ENCODE results near the gene ZGRF1. TPM values are rescaled to one million over a fixed set of nuclear protein-coding genes. Genes with fewer than 3 reads are reported as not detected.
"Not testable (repeated sequence)": the region's sequence is repeated elsewhere in the genome, so short reads cannot be mapped to it uniquely, and the experiment has no call there.

Gene ZGRF1
- polyA plus RNA-seq, 2 of the 4 experiments (the other 2 are of a cell fraction) = 5.4 to 7.4 TPM

DNA sequence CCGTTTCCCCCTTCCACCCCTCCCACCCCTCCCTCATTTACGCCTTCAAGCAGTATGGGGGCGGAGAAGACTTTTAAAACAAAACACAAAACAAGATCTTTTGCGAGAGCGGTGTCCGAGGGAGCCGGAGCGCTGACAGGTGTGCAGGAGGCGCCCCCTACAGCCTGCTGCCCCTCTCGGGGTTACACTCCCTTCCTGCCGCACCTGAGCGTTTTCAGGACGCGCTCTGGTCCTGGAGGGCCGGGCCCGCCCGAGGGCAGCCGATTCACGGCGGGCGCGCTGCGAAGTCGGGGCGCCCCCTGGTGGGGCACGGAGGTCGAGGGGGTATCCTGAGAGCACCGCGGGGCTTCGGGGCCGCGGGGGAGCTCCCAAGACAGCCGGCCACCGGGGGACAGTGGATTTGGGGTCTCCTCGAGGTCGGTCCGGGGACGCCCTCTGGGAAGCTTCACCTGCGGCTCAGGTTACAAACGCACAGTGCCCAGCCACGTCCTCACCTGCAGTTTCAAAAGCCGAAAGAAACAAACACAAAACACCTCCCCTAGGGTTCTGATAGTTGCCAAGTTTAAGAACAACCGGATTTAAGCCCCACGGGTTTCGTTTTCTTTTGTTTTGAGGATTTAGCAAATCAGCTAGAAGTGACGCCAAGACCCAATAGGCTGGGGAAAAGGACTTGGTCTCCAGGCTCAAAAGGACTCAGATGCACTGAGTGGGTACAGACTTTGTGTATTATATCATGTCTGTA, 112.8 kb downstream of the ZGRF1 start:
- DNase-seq (ENCODE audit: low read depth in 1 of 2, low spot score in 1 of 2) = peak; percentile 30 to 54
- H3K9me3 ChIP-seq = peaks cover 12% of the 10 kb centered on the region
- ChIA-PET CTCF (interaction anchor here (0.5 to 4.7 kb wide), 33 partner anchors 9 to 425 kb away, joined by 3 to 36 read pairs (median 3); partner anchors contain the start of gene TIFA), POLR2A (no interaction called here)
- H3K27ac ChIP-seq = peak overlapping the region in 1 of 2 experiments; percentile 41; a peak in 1 of 6 replicates
- H3K4me2 ChIP-seq = peak overlapping the region; percentile 96
- FAIRE-seq = no peak
- TF ChIP-seq, protein P1, sequence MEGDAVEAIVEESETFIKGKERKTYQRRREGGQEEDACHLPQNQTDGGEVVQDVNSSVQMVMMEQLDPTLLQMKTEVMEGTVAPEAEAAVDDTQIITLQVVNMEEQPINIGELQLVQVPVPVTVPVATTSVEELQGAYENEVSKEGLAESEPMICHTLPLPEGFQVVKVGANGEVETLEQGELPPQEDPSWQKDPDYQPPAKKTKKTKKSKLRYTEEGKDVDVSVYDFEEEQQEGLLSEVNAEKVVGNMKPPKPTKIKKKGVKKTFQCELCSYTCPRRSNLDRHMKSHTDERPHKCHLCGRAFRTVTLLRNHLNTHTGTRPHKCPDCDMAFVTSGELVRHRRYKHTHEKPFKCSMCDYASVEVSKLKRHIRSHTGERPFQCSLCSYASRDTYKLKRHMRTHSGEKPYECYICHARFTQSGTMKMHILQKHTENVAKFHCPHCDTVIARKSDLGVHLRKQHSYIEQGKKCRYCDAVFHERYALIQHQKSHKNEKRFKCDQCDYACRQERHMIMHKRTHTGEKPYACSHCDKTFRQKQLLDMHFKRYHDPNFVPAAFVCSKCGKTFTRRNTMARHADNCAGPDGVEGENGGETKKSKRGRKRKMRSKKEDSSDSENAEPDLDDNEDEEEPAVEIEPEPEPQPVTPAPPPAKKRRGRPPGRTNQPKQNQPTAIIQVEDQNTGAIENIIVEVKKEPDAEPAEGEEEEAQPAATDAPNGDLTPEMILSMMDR (IDR thresholded peaks at IDR 0.05) = peak; percentile 72
- no peak for TF ChIP-seq POLR2AphosphoS2 (conservative IDR thresholded peaks at IDR 0.05; ENCODE audit: low read length)
- TF ChIP-seq ZSCAN20 (CRISPR knock-in tag; IDR thresholded peaks at IDR 0.05) = no peak
- TF ChIP-seq RAD21 (conservative IDR thresholded peaks at IDR 0.05 in 1 of 2, IDR thresholded peaks at IDR 0.05 in 1 of 2) = peak; percentile 59 to 79
- TF ChIP-seq EP300 (IDR thresholded peaks at IDR 0.05) = no peak
- TF ChIP-seq BHLHE40 (IDR thresholded peaks at IDR 0.05; ENCODE audit: low read depth, low read length) = no peak
- peak; percentile 80 for TF ChIP-seq SMC3 (IDR thresholded peaks at IDR 0.05)
- no peak for TF ChIP-seq JUN (IDR thresholded peaks at IDR 0.05)
- no peak for TF ChIP-seq CHD2 (IDR thresholded peaks at IDR 0.05; ENCODE audit: low read length, partially characterized antibody)
- no peak for TF ChIP-seq JUNB (IDR thresholded peaks at IDR 0.05)
- no peak for TF ChIP-seq ESRRA (IDR thresholded peaks at IDR 0.05; ENCODE audit: borderline replicate concordance, low read length)
- WGBS (ENCODE audit: missing lambda C conversion rate) = 9% methylated on average over 12 of the region's 46 CpGs
- ATAC-seq = peak; percentile 89 to 97
- no peaks in the 10 kb centered on the region for H3K4me1 ChIP-seq
- H3K4me3 ChIP-seq = peak overlapping the region; percentile 55

DNA sequence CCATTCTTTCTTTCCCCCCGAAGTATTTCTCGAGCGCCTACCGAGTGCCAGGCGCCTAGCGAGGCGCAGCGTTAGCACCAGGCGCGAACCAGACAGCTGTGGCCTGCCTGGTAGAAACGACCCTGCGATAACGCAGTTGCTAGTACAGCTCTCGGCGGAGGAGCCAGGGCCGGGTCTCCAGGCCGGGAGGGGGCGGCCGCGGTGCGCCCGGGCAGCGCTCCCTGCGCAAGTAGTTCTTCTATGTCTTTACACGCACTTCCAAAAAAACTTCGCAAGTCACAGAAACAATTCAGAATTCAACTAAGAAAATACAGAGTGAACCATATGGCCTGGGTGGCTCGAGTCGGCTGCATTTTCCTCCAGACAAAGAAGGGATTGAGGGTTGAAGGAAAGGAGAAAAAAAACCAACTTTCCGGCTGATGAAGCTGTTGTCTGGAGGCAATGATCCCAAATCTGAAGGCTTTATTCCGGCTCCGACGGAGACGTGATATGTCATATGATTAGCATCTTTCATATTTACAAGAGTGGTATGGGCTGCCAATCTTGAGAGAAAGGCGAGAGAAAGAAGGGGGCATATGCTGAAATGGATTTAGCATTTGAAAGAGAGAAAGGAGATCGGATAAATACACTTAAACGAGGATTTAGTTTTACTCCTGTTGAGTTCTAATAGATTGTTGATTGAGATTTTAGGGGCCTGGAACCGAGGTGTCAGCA, 113.5 kb downstream of the ZGRF1 start:
- peak overlapping the region; percentile 96 for H3K4me2 ChIP-seq
- POLR2A ChIA-PET = no interaction called here
- CTCF ChIA-PET = interaction anchor here (0.6 to 4.7 kb wide), 10 partner anchors 11 to 384 kb away, joined by 3 to 36 read pairs (median 3); no protein-coding TSS in a partner anchor
- FAIRE-seq (no peak), DNase-seq (ENCODE audit: low read depth in 1 of 2, low spot score in 1 of 2) (peak in 1 of 2 experiments; percentile 22), ATAC-seq (peak; percentile 35 to 69; a peak in 4 of 6 replicates)
- peak overlapping the region; percentile 55 for H3K4me3 ChIP-seq
- no peaks in the 10 kb centered on the region for H3K4me1 ChIP-seq
- 65% methylated on average over 36 of the region's 37 CpGs for WGBS (ENCODE audit: missing lambda C conversion rate)
- TF ChIP-seq GATA3 (IDR thresholded peaks at IDR 0.05; ENCODE audit: borderline replicate concordance) (no peak), ESRRA (IDR thresholded peaks at IDR 0.05; ENCODE audit: borderline replicate concordance, low read length) (no peak), TP53 (CRISPR knock-in tag; IDR thresholded peaks at IDR 0.05) (no peak), NFE2L2 (conservative IDR thresholded peaks at IDR 0.05; ENCODE audit: low read length) (no peak), ZNF302 (CRISPR knock-in tag; IDR thresholded peaks at IDR 0.05) (no peak), RFX5 (IDR thresholded peaks at IDR 0.05) (no peak)
- TF ChIP-seq, protein P2, sequence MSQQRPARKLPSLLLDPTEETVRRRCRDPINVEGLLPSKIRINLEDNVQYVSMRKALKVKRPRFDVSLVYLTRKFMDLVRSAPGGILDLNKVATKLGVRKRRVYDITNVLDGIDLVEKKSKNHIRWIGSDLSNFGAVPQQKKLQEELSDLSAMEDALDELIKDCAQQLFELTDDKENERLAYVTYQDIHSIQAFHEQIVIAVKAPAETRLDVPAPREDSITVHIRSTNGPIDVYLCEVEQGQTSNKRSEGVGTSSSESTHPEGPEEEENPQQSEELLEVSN (IDR thresholded peaks at IDR 0.05; ENCODE audit: borderline replicate concordance, low read depth) = no peak
- TF ChIP-seq, protein P3, sequence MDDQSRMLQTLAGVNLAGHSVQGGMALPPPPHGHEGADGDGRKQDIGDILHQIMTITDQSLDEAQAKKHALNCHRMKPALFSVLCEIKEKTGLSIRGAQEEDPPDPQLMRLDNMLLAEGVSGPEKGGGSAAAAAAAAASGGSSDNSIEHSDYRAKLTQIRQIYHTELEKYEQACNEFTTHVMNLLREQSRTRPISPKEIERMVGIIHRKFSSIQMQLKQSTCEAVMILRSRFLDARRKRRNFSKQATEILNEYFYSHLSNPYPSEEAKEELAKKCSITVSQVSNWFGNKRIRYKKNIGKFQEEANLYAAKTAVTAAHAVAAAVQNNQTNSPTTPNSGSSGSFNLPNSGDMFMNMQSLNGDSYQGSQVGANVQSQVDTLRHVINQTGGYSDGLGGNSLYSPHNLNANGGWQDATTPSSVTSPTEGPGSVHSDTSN (IDR thresholded peaks at IDR 0.05) = no peak
- TF ChIP-seq, protein P4, sequence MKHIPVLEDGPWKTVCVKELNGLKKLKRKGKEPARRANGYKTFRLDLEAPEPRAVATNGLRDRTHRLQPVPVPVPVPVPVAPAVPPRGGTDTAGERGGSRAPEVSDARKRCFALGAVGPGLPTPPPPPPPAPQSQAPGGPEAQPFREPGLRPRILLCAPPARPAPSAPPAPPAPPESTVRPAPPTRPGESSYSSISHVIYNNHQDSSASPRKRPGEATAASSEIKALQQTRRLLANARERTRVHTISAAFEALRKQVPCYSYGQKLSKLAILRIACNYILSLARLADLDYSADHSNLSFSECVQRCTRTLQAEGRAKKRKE (CRISPR knock-in tag; IDR thresholded peaks at IDR 0.05; ENCODE audit: low read depth) = no peak
- H3K27ac ChIP-seq = 0 out of 6 replicates have a peak overlapping the region, but pooled peaks of 1 of the 2 experiments have one; percentile 41
- peaks cover 12% of the 10 kb centered on the region for H3K9me3 ChIP-seq

DNA sequence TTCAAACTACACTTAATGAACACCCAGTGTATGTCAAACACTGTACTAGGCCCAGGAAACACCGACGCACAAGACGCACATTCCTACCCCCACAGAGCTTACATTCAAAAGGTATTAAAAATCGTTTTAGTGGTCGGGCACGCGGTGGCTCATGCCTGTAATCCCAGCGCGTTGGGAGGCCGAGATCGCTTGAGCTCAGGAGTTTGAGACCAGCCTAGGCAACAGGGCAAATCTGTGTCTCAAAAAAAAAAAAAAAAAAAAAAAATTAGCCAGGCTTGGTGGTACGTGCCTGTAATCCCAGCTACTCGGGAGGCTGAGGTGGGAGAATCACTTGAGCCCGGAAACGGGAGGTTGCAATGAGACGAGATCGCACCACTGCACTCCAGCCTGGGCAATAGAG, 114.3 kb downstream of the ZGRF1 start:
- POLR2A ChIA-PET; H3K4me2 ChIP-seq; DNase-seq (ENCODE audit: low read depth in 1 of 2, low spot score in 1 of 2); H3K4me1 ChIP-seq; H3K4me3 ChIP-seq; FAIRE-seq; ATAC-seq; H3K27ac ChIP-seq: not testable (repeated sequence)
- H3K9me3 ChIP-seq = peaks cover 12% of the 10 kb centered on the region
- 89% methylated on average over 17 of the region's 17 CpGs for WGBS (ENCODE audit: missing lambda C conversion rate)
- CTCF ChIA-PET = interaction anchor here (0.6 to 4.7 kb wide), 8 partner anchors 10 to 644 kb away, joined by 3 to 36 read pairs (median 3); no protein-coding TSS in a partner anchor

All from A549 (cell line).